Hepatocyte (in vitro differentiated cells): ENCODE data around the gene SLC43A1. TPM values are rescaled to one million over a fixed set of nuclear protein-coding genes. Genes with fewer than 3 reads are reported as not detected.
A peak's percentile ranks its signal among the peaks of the same experiment; 100 is the strongest.

ENCODE experiments used
- DNase-seq: peaks from one replicate; pipeline ENCODE4 v3.0.0-alpha.2; 2016; ENCODE audit warnings: low spot score
- H2AFZ ChIP-seq: fragments of 200-600 bp; sonication (generic); 2 replicates; pipeline ENCODE4 v1.6.0; 2016; ENCODE audit warnings: antibody characterized with exemption, mild to moderate bottlenecking
- H3K27ac ChIP-seq: fragments of 200-600 bp; sonication (generic); 2 replicates; pipeline ENCODE4 v1.5.1; 2016; ENCODE audit warnings: mild to moderate bottlenecking
- H3K27me3 ChIP-seq: fragments of 200-600 bp; sonication (generic); 2 replicates; pipeline ENCODE4 v1.6.1; 2016
- H3K36me3 ChIP-seq: fragments of 200-600 bp; sonication (generic); replicated peaks from 2 replicates; pipeline ENCODE4 v1.5.1; 2016; ENCODE audit warnings: low read depth; ENCODE audit not compliant: insufficient read depth
- H3K4me1 ChIP-seq: fragments of 200-600 bp; sonication (generic); 2 replicates; pipeline ENCODE4 v1.5.1; 2016; ENCODE audit warnings: mild to moderate bottlenecking, moderate library complexity; ENCODE audit not compliant: insufficient read depth
- H3K4me2 ChIP-seq: fragments of 200-600 bp; sonication (generic); 2 replicates; pipeline ENCODE4 v1.6.0; 2016
- H3K4me3 ChIP-seq: fragments of 200-600 bp; sonication (generic); 2 replicates; pipeline ENCODE4 v1.5.1; 2016; ENCODE audit warnings: mild to moderate bottlenecking
- H3K79me2 ChIP-seq: fragments of 200-600 bp; sonication (generic); 2 replicates; pipeline ENCODE4 v1.6.0; 2017; ENCODE audit warnings: mild to moderate bottlenecking
- H3K9me2 ChIP-seq: fragments of 200-600 bp; sonication (generic); replicated peaks from 2 replicates; pipeline ENCODE4 v1.6.0; 2017; ENCODE audit warnings: mild to moderate bottlenecking; ENCODE audit not compliant: insufficient read depth
- H3K9me3 ChIP-seq: fragments of 200-600 bp; sonication (generic); 2 replicates; pipeline ENCODE4 v1.5.1; 2016; ENCODE audit warnings: low read depth, mild to moderate bottlenecking
- H4K20me1 ChIP-seq: fragments of 200-600 bp; sonication (generic); 2 replicates; pipeline ENCODE4 v1.6.0; 2016; ENCODE audit warnings: mild to moderate bottlenecking; ENCODE audit not compliant: insufficient read depth, poor library complexity, severe bottlenecking
- EZH2 ChIP-seq: fragments of 200-600 bp; sonication (generic); IDR thresholded peaks from 2 replicates; pipeline ENCODE4 v1.6.1; 2016; ENCODE audit warnings: antibody characterized with exemption, mild to moderate bottlenecking, borderline replicate concordance
- EZH2phosphoT487 ChIP-seq: fragments of 200-600 bp; sonication (generic); IDR thresholded peaks from one replicate; pipeline ENCODE4 v1.6.1; 2018; ENCODE audit warnings: antibody characterized with exemption, mild to moderate bottlenecking, low read depth, moderate library complexity; ENCODE audit not compliant: unreplicated experiment, severe bottlenecking
- WGBS: methylation state at CpG from one replicate; pipeline ENCODE4 v1.1.6; 2016; ENCODE audit warnings: low lambda C conversion rate; ENCODE audit errors: missing lambda C conversion rate; 5-methylcytosine and 5-hydroxymethylcytosine counted together
- polyA plus RNA-seq: library from polyadenylated mRNA; unstranded; fragments of >200 nt; fragmentation: Nextera tagmentation; extraction: Ambion mirVana; gene quantifications from 2 replicates; pipeline ENCODE4 v1.2.1, GENCODE V29; 2016
- total RNA-seq: library from RNA; depleted of rRNA; stranded (reverse); fragments of >200 nt; gene quantifications from 2 replicates; pipeline ENCODE4 v1.2.3, GENCODE V29; 2014
- TF ChIP-seq, protein P1 (sequence below): fragments of 200-600 bp; sonication (generic); IDR thresholded peaks from 2 replicates; pipeline ENCODE4 v1.5.1; 2016; ENCODE audit warnings: antibody characterized with exemption, mild to moderate bottlenecking; ENCODE audit not compliant: poor library complexity

The SLC43A1 gene
- total and polyA plus RNA-seq, 2 experiments from 2014 or later, result 39.5 to 40.4 TPM

DNA sequence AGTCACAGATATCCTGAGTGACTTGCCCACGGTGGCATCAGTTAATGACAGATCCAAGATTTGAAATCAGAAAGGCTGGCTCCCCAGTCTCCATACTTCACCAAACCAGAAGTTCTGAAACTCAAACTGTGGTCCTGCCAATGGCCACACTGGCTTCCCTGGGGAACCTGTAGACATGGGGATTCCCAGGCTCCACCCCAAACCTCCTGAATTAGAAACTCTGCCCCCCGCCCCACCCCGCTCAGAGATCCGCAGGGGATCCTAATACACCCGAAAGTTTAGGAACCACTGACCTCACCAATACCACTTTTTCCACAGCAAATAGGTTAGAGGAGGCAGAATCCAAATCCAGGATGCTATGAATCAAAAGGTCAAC, 39.8 kb downstream of the SLC43A1 start:
- Histone ChIP-seq H3K79me2 (no peaks in the 10 kb centered on the region), H3K36me3 (no peaks in the 10 kb centered on the region), H3K9me3 (no peaks in the 10 kb centered on the region), H3K27ac (no peak overlapping the region), H3K4me3 (no peak overlapping the region), H3K4me2 (peak overlapping the region; percentile 91), H3K27me3 (peaks cover 59% of the 10 kb centered on the region), H4K20me1 (no peaks in the 10 kb centered on the region), H3K9me2 (no peaks in the 10 kb centered on the region), H3K4me1 (peaks cover 10% of the 10 kb centered on the region), H2AFZ (no peak overlapping the region)
- TF ChIP-seq, protein P1, sequence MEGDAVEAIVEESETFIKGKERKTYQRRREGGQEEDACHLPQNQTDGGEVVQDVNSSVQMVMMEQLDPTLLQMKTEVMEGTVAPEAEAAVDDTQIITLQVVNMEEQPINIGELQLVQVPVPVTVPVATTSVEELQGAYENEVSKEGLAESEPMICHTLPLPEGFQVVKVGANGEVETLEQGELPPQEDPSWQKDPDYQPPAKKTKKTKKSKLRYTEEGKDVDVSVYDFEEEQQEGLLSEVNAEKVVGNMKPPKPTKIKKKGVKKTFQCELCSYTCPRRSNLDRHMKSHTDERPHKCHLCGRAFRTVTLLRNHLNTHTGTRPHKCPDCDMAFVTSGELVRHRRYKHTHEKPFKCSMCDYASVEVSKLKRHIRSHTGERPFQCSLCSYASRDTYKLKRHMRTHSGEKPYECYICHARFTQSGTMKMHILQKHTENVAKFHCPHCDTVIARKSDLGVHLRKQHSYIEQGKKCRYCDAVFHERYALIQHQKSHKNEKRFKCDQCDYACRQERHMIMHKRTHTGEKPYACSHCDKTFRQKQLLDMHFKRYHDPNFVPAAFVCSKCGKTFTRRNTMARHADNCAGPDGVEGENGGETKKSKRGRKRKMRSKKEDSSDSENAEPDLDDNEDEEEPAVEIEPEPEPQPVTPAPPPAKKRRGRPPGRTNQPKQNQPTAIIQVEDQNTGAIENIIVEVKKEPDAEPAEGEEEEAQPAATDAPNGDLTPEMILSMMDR, result no peak
- TF ChIP-seq EZH2 (no peak), EZH2phosphoT487 (no peak)
- no peak for DNase-seq
- 75% methylated on average over 5 of the region's 5 CpGs for WGBS

DNA sequence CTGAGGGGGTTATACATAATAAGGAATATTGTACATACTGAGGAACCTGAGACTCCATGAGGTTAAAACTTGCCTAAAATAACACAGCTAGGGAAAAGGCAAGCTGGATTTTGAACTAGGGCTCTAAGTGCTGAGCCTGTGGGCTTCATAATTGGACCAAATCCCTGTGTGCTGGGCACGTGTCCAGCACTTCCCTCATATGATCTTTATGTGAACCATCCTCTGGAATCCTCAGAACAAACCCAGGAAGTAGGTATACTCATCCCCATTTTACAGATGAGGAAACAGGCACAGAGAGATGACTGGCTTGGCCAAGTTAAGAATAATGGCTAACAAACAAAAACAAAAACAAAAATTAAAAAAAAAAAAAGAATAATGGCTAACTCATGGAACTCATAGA, 40.3 kb downstream of the SLC43A1 start:
- Histone ChIP-seq H3K79me2 (no peaks in the 10 kb centered on the region), H2AFZ (no peak overlapping the region), H3K9me2 (no peaks in the 10 kb centered on the region), H3K27me3 (peaks cover 57% of the 10 kb centered on the region), H3K9me3 (no peaks in the 10 kb centered on the region), H3K36me3 (no peaks in the 10 kb centered on the region), H4K20me1 (no peaks in the 10 kb centered on the region), H3K4me2 (no peak overlapping the region), H3K4me1 (peaks cover 10% of the 10 kb centered on the region), H3K27ac (no peak overlapping the region), H3K4me3 (no peak overlapping the region)
- WGBS, result 50% methylated on average over 1 of the region's 1 CpG
- no peak for DNase-seq
- TF ChIP-seq EZH2 (no peak), EZH2phosphoT487 (no peak)
- TF ChIP-seq, protein P1, result no peak

DNA sequence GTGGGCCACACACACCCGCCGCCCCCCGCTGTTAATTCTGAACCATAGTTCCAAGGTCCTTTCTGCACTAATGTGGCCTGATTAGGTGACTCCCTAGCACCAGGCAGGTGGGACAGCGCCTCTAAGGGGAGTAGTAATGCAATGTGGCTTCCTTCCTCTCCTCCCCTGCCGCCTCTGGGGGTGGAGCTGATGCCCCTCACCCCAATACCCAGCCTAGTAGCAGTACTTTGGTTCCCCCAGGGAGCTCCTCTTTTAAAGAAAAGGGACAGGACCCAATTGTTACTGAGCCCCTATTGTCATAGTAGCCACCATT, 40.7 kb downstream of the SLC43A1 start:
- TF ChIP-seq EZH2phosphoT487 (no peak), EZH2 (no peak)
- TF ChIP-seq, protein P1, result no peak
- H3K4me3 ChIP-seq, result no peak overlapping the region
- no peak for DNase-seq
- H3K79me2 ChIP-seq, result no peaks in the 10 kb centered on the region
- no peaks in the 10 kb centered on the region for H3K9me2 ChIP-seq
- H3K27me3 ChIP-seq, result peaks cover 57% of the 10 kb centered on the region
- no peak overlapping the region for H3K27ac ChIP-seq
- peaks cover 10% of the 10 kb centered on the region for H3K4me1 ChIP-seq
- H2AFZ ChIP-seq, result no peak overlapping the region
- WGBS, result 59% methylated on average over 5 of the region's 5 CpGs
- no peaks in the 10 kb centered on the region for H4K20me1 ChIP-seq
- H3K9me3 ChIP-seq, result no peaks in the 10 kb centered on the region
- no peaks in the 10 kb centered on the region for H3K36me3 ChIP-seq
- no peak overlapping the region for H3K4me2 ChIP-seq
